ENCODE data around the gene YTHDF1. TPM values are rescaled to one million over a fixed set of nuclear protein-coding genes. Genes with fewer than 3 reads are reported as not detected.

Gene YTHDF1
- total and polyA plus RNA-seq, 2 donors (not counting 1 experiment from before 2014, with no cell fraction given): 25.3 to 40.5 TPM

- no peak overlapping the region for H3K9ac ChIP-seq (ENCODE audit: low read length)
- H3K36me3 ChIP-seq (replicated peaks in 1 of 2; ENCODE audit: control extremely low read depth in 1 of 2, control insufficient read depth in 1 of 2, extremely low read depth in 1 of 2, insufficient read depth in 2 of 2, low read length in 1 of 2): peaks cover 0 to 2% of the 10 kb centered on the region in 2 experiments
- H3K4me1 Mint-ChIP-seq: no peaks in the 10 kb centered on the region
- DNase-seq: no peak
- CTCF ChIA-PET: no interaction called here
- no peak overlapping the region for H3K4me3 Mint-ChIP-seq
- H3K9me3 Mint-ChIP-seq (ENCODE audit: insufficient read depth): no peaks in the 10 kb centered on the region
- no peak overlapping the region for H3K4me3 ChIP-seq (ENCODE audit: control extremely low read depth in 1 of 5, extremely low read depth in 1 of 5, insufficient read depth in 1 of 5, low read depth in 2 of 5, low read length in 4 of 5)
- no peak overlapping the region for H3K27ac ChIP-seq (ENCODE audit: low read length in 2 of 2)
- H3K9me3 ChIP-seq (ENCODE audit: control extremely low read depth in 1 of 3, control insufficient read depth in 2 of 3, insufficient read depth in 1 of 3, low read length in 2 of 3): no peaks in the 10 kb centered on the region
- no peak for TF ChIP-seq CTCF (IDR thresholded peaks at IDR 0.05)
- no peak for TF ChIP-seq EZH2 (IDR thresholded peaks at IDR 0.05; ENCODE audit: borderline replicate concordance, insufficient read depth, low read depth, low read length, poor library complexity, severe bottlenecking)
- H3K27me3 ChIP-seq (replicated peaks in 1 of 4; ENCODE audit: control extremely low read depth in 1 of 4, control insufficient read depth in 3 of 4, insufficient read depth in 4 of 4, low read length in 3 of 4): no peaks in the 10 kb centered on the region
- 83% methylated on average over 4 of the region's 5 CpGs for WGBS (ENCODE audit: insufficient coverage)
- intact Hi-C loops (cut with micrococcal nuclease): no loop called here
- ATAC-seq (ENCODE audit: low read depth): no peak
- POLR2A ChIA-PET: no interaction called here
- H2AFZ ChIP-seq (ENCODE audit: insufficient read depth, low read depth, low read length, poor library complexity, severe bottlenecking): no peak overlapping the region
- H3K4me2 ChIP-seq (replicated peaks; ENCODE audit: low read depth, low read length, poor library complexity, severe bottlenecking): no peak overlapping the region
- no peaks in the 10 kb centered on the region for H3K4me1 ChIP-seq (ENCODE audit: control insufficient read depth in 2 of 2, insufficient read depth in 2 of 2, low read length in 2 of 2)
- no peaks in the 10 kb centered on the region for H3K27me3 Mint-ChIP-seq
- H4K20me1 ChIP-seq (ENCODE audit: control insufficient read depth, insufficient read depth, low read length, poor library complexity, severe bottlenecking): peaks cover 4% of the 10 kb centered on the region
- H3K27ac Mint-ChIP-seq: no peak overlapping the region
- peaks cover 5% of the 10 kb centered on the region for H3K79me2 ChIP-seq (ENCODE audit: control insufficient read depth, insufficient read depth, low read length)
Measured at GRCh38 chr20:63189322-63189642, 26.6 kb downstream of the YTHDF1 start.

DNA sequence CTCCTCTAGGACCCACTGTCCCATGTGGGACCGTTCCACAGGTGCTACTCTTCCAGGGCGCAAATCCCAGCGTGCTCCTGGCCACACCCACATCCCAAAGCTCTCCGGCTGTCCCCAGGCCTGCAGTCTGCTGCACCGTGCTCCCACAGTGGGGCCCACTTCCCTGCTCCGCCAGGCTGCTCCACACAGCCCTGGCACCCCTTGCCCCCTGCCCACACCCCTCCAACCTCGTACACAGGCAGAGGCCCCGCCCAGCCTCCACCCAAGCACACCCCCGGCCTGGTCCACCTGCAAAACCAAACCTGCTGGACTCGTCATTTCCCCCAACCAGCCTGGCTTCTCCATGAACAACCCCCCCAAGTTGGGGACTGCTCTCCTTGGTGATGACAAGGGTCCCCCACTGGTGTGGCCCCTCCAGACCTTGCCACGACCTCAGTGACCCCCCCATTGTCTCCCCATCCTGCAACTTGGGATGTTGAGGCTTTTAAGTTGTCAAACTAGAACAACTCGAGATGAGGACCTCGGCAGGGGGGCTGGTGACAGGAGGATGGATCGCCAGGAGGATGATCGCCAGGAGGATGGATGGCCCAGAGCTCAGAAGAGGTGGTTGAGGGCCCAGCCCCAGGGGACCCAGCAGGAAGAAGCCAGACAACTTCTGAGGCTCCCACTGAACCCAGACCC lies 27.1 kb downstream of the YTHDF1 start:
- Histone ChIP-seq H3K4me3 (ENCODE audit: control extremely low read depth in 1 of 5, extremely low read depth in 1 of 5, insufficient read depth in 1 of 5, low read depth in 2 of 5, low read length in 4 of 5) (no peak overlapping the region), H3K9me3 (ENCODE audit: control extremely low read depth in 1 of 3, control insufficient read depth in 2 of 3, insufficient read depth in 1 of 3, low read length in 2 of 3) (no peaks in the 10 kb centered on the region), H3K27me3 (replicated peaks in 1 of 4; ENCODE audit: control extremely low read depth in 1 of 4, control insufficient read depth in 3 of 4, insufficient read depth in 4 of 4, low read length in 3 of 4) (no peaks in the 10 kb centered on the region), H3K4me2 (replicated peaks; ENCODE audit: low read depth, low read length, poor library complexity, severe bottlenecking) (no peak overlapping the region), H3K27ac (ENCODE audit: low read length in 2 of 2) (no peak overlapping the region), H3K4me1 (ENCODE audit: control insufficient read depth in 2 of 2, insufficient read depth in 2 of 2, low read length in 2 of 2) (no peaks in the 10 kb centered on the region), H2AFZ (ENCODE audit: insufficient read depth, low read depth, low read length, poor library complexity, severe bottlenecking) (no peak overlapping the region), H3K9ac (ENCODE audit: low read length) (no peak overlapping the region), H4K20me1 (ENCODE audit: control insufficient read depth, insufficient read depth, low read length, poor library complexity, severe bottlenecking) (no peaks in the 10 kb centered on the region), H3K79me2 (ENCODE audit: control insufficient read depth, insufficient read depth, low read length) (peaks cover 5% of the 10 kb centered on the region), H3K36me3 (replicated peaks in 1 of 2; ENCODE audit: control extremely low read depth in 1 of 2, control insufficient read depth in 1 of 2, extremely low read depth in 1 of 2, insufficient read depth in 2 of 2, low read length in 1 of 2) (peaks cover 0 to under 1% of the 10 kb centered on the region in 2 experiments)
- peaks cover 4% of the 10 kb centered on the region for H3K27me3 Mint-ChIP-seq
- intact Hi-C loops (cut with micrococcal nuclease): no loop called here
- ChIA-PET POLR2A (no interaction called here), CTCF (no interaction called here)
- no peak overlapping the region for H3K27ac Mint-ChIP-seq
- H3K4me1 Mint-ChIP-seq: no peaks in the 10 kb centered on the region
- no peak overlapping the region for H3K4me3 Mint-ChIP-seq
- TF ChIP-seq EZH2 (IDR thresholded peaks at IDR 0.05; ENCODE audit: borderline replicate concordance, insufficient read depth, low read depth, low read length, poor library complexity, severe bottlenecking) (no peak), CTCF (IDR thresholded peaks at IDR 0.05) (no peak)
- ATAC-seq (ENCODE audit: low read depth) (no peak), DNase-seq (no peak)
- no peaks in the 10 kb centered on the region for H3K9me3 Mint-ChIP-seq (ENCODE audit: insufficient read depth)
- WGBS (ENCODE audit: insufficient coverage): 86% methylated on average over 13 of the region's 15 CpGs
